Measurements from ENCODE around the gene CDHR3. TPM values are rescaled to one million over a fixed set of nuclear protein-coding genes. Genes with fewer than 3 reads are reported as not detected.
A peak's percentile ranks its signal among the peaks of the same experiment; 100 is the strongest.

Gene CDHR3
- total and polyA plus RNA-seq, 2 donors (not counting 3 experiments of a cell fraction or from before 2014, with no cell fraction given), result 0.46 to 2.3 TPM

DNA sequence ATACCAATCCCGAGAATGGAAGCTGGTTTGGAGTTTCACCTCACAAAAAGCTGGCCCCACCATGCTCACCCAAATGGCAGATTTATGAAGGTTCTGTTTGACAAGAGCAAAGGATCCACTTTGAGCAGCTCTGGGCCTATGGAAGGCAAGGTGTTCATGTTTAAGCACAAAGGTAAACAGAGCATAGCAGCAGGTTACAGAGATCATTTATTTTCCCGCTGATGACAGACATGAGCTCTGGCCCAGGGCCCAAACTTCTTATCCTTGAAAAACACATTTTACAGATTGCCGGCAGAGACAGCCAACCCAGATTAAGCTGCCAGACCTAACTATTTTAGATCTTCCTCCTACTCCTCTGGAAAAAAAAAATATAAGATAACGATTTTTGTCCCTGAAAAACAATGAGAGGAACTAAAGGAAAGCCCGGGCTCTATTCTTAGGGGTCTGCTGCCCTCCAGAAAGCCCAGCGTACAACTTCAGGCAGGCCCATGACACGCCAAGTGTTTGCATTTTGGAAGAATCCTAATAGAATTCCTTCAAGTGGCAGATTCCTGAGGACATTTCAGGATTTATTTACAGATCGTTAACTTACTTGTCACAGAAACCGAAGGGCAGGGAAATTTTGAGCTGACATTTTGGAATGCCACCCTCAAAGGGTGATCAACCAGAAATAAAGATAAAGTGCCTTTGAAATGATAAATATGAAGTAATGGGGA is 109.1 kb downstream of the CDHR3 start:
- no peaks in the 10 kb centered on the region for H4K20me1 ChIP-seq (replicated peaks; ENCODE audit: control insufficient read depth, extremely low read depth, insufficient read depth, low read length)
- H3K9me1 ChIP-seq (replicated peaks; ENCODE audit: control insufficient read depth, extremely low read depth, insufficient read depth, low read length), result no peaks in the 10 kb centered on the region
- peaks cover 20% of the 10 kb centered on the region for H3K4me1 ChIP-seq (ENCODE audit: control insufficient read depth, extremely low read depth, insufficient read depth, low read length)
- dilution Hi-C loops (cut with MboI; ENCODE audit: extremely low pct_ligation_motif_present, low sequenced_read_pairs) (loop anchor here (25.0 kb wide), 1 partner anchor 90 kb away; no protein-coding TSS in a partner anchor), intact Hi-C loops (cut with micrococcal nuclease) (no loop called here)
- peak overlapping the region; percentile 3 for H3K4me2 ChIP-seq (ENCODE audit: insufficient read depth, low read length)
- no peaks in the 10 kb centered on the region for H3K27me3 ChIP-seq (ENCODE audit: control insufficient read depth in 2 of 2, insufficient read depth in 2 of 2, low read length in 2 of 2)
- no TSS peak for BruUV-seq (replicated peaks)
- ChIA-PET CTCF (interaction anchor here (0.6 to 2.6 kb wide), 12 partner anchors 10 to 100 kb away, joined by 3 to 21 read pairs (median 4); partner anchors contain the start of gene SYPL1), POLR2A (interaction anchor here (1.0 to 1.7 kb wide), 3 partner anchors 27 to 213 kb away, joined by 3 to 7 read pairs (median 3); partner anchors contain the start of genes NAMPT and SYPL1)
- peak overlapping the region; percentile 65 for H2AFZ ChIP-seq (ENCODE audit: low read depth, low read length)
- TF ChIP-seq, protein P1, sequence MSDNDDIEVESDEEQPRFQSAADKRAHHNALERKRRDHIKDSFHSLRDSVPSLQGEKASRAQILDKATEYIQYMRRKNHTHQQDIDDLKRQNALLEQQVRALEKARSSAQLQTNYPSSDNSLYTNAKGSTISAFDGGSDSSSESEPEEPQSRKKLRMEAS (IDR thresholded peaks at IDR 0.05; ENCODE audit: insufficient read depth, insufficient read length), result no peak
- TF ChIP-seq FOS (IDR thresholded peaks at IDR 0.05; ENCODE audit: borderline replicate concordance, insufficient read depth, low read length), result no peak
- no peak for TF ChIP-seq MYC (IDR thresholded peaks at IDR 0.05; ENCODE audit: low read depth, low read length)
- no peak for TF ChIP-seq GATA2 (IDR thresholded peaks at IDR 0.05; ENCODE audit: insufficient read depth, insufficient read length, low read depth, low read length)
- no peak for TF ChIP-seq POLR2AphosphoS5 (IDR thresholded peaks at IDR 0.05; ENCODE audit: insufficient read depth, low read depth, low read length)
- TF ChIP-seq JUN (IDR thresholded peaks at IDR 0.05; ENCODE audit: borderline replicate concordance, insufficient read depth, insufficient read length, low read depth), result no peak
- TF ChIP-seq EZH2 (IDR thresholded peaks at IDR 0.05; ENCODE audit: borderline replicate concordance, low read depth, low read length, severe bottlenecking), result no peak
- no peak for TF ChIP-seq POLR2A (IDR thresholded peaks at IDR 0.05; ENCODE audit: low read depth, low read length)
- TF ChIP-seq, protein P2, sequence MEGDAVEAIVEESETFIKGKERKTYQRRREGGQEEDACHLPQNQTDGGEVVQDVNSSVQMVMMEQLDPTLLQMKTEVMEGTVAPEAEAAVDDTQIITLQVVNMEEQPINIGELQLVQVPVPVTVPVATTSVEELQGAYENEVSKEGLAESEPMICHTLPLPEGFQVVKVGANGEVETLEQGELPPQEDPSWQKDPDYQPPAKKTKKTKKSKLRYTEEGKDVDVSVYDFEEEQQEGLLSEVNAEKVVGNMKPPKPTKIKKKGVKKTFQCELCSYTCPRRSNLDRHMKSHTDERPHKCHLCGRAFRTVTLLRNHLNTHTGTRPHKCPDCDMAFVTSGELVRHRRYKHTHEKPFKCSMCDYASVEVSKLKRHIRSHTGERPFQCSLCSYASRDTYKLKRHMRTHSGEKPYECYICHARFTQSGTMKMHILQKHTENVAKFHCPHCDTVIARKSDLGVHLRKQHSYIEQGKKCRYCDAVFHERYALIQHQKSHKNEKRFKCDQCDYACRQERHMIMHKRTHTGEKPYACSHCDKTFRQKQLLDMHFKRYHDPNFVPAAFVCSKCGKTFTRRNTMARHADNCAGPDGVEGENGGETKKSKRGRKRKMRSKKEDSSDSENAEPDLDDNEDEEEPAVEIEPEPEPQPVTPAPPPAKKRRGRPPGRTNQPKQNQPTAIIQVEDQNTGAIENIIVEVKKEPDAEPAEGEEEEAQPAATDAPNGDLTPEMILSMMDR (IDR thresholded peaks at IDR 0.05; ENCODE audit: extremely low read depth in 1 of 2, insufficient read depth in 1 of 2, low read depth in 1 of 2, low read length in 2 of 2), result no peak
- no peaks in the 10 kb centered on the region for H3K79me2 ChIP-seq (ENCODE audit: control insufficient read depth, insufficient read depth, low read length)
- H3K9me3 ChIP-seq (replicated peaks; ENCODE audit: control insufficient read depth, insufficient read depth, low read length), result no peaks in the 10 kb centered on the region
- H3K27ac ChIP-seq (ENCODE audit: insufficient read depth, low read depth, low read length), result peak overlapping the region; percentile 60
- H3K4me3 ChIP-seq (replicated peaks in 1 of 3; ENCODE audit: insufficient read depth in 1 of 3, low read depth in 1 of 3, low read length in 3 of 3), result no peak overlapping the region
- no peaks in the 10 kb centered on the region for H3K36me3 ChIP-seq (ENCODE audit: control insufficient read depth in 2 of 2, extremely low read depth in 1 of 2, insufficient read depth in 2 of 2, low read length in 2 of 2)
- DNase-seq (ENCODE audit: low read depth, low spot score), result peak; percentile 96
- peak; percentile 84 for FAIRE-seq
- H3K9ac ChIP-seq (replicated peaks; ENCODE audit: extremely low read depth, insufficient read depth, low read length), result peak overlapping the region; percentile 19

All from endothelial cell of umbilical vein (primary cell).